SK-N-MC (cell line): ENCODE measurements around the gene PGM2L1.

Experiments
- DNase-seq: peaks from one replicate; pipeline ENCODE4 v3.0.0-alpha.2; 2011; ENCODE audit warnings: low read depth, low spot score
- H3K27ac ChIP-seq: fragments of 200-600 bp; sonication (generic); 2 replicates; pipeline ENCODE4 v1.5.1; 2016; ENCODE audit warnings: mixed run types
- H3K36me3 ChIP-seq: fragments of 200-600 bp; sonication (generic); 2 replicates; pipeline ENCODE4 v1.6.1; 2017; ENCODE audit warnings: antibody characterized with exemption, low read length, mixed read lengths; ENCODE audit not compliant: insufficient read depth
- H3K4me3 ChIP-seq: fragments of 200-600 bp; sonication (generic); 2 replicates; pipeline ENCODE4 v1.5.1; 2016
- H3K9ac ChIP-seq: fragments of 200-600 bp; sonication (generic); 2 replicates; pipeline ENCODE4 v1.8.0; 2017; ENCODE audit warnings: mixed run types, mixed read lengths; ENCODE audit not compliant: insufficient read length
- H3K9me3 ChIP-seq: fragments of 200-600 bp; sonication (generic); 2 replicates; pipeline ENCODE4 v1.6.1; 2017; ENCODE audit warnings: low read depth, mild to moderate bottlenecking, antibody characterized with exemption, low read length, moderate library complexity, mixed read lengths
- EZH2 ChIP-seq: fragments of 200-600 bp; sonication (generic); IDR thresholded peaks from one replicate; pipeline ENCODE4 v1.6.1; 2017; ENCODE audit warnings: antibody characterized with exemption
- FOXP2 ChIP-seq: optimal IDR thresholded peaks from 2 replicates; pipeline ENCODE3; 2011; ENCODE audit warnings: mild to moderate bottlenecking, moderate library complexity; ENCODE audit not compliant: insufficient read depth; ENCODE audit errors: extremely low read length, control extremely low read depth
- POLR2AphosphoS5 ChIP-seq: IDR thresholded peaks from 2 replicates; pipeline ENCODE4 v1.6.1; 2012; ENCODE audit warnings: mild to moderate bottlenecking, low read depth, low read length, borderline replicate concordance

The PGM2L1 gene

GRCh38 chr11:74288161-74288560 lies 110.1 kb downstream of the PGM2L1 start:
- Histone ChIP-seq H3K9me3 (no peaks in the 10 kb centered on the region), H3K27ac (no peak overlapping the region), H3K4me3 (no peak overlapping the region), H3K36me3 (no peaks in the 10 kb centered on the region), H3K9ac (no peak overlapping the region)
- TF ChIP-seq FOXP2 (no peak), POLR2AphosphoS5 (no peak), EZH2 (no peak)
- no peak for DNase-seq

- H3K9ac ChIP-seq = no peak overlapping the region
- DNase-seq = no peak
- H3K4me3 ChIP-seq = no peak overlapping the region
- no peak for TF ChIP-seq FOXP2
- no peak for TF ChIP-seq POLR2AphosphoS5
- H3K36me3 ChIP-seq = no peaks in the 10 kb centered on the region
- no peak overlapping the region for H3K27ac ChIP-seq
- H3K9me3 ChIP-seq = no peaks in the 10 kb centered on the region
Observed at GRCh38 chr11:74284466-74284865, 113.8 kb downstream of the PGM2L1 start.

- no peaks in the 10 kb centered on the region for H3K9me3 ChIP-seq
- no peaks in the 10 kb centered on the region for H3K36me3 ChIP-seq
- no peak for DNase-seq
- TF ChIP-seq FOXP2 = no peak
- no peak for TF ChIP-seq POLR2AphosphoS5
- no peak for TF ChIP-seq EZH2
- no peak overlapping the region for H3K27ac ChIP-seq
- H3K4me3 ChIP-seq = no peak overlapping the region
- no peak overlapping the region for H3K9ac ChIP-seq
Observed at GRCh38 chr11:74283580-74284180, 114.6 kb downstream of the PGM2L1 start.

- DNase-seq = no peak
- Histone ChIP-seq H3K36me3 (no peaks in the 10 kb centered on the region), H3K27ac (no peak overlapping the region), H3K9me3 (no peaks in the 10 kb centered on the region), H3K9ac (no peak overlapping the region), H3K4me3 (no peak overlapping the region)
- TF ChIP-seq EZH2 = no peak
- no peak for TF ChIP-seq POLR2AphosphoS5
- TF ChIP-seq FOXP2 = no peak
Observed at GRCh38 chr11:74282914-74283371, 115.3 kb downstream of the PGM2L1 start.

GRCh38 chr11:74282421-74282820 lies 115.8 kb downstream of the PGM2L1 start:
- Histone ChIP-seq H3K4me3 (no peak overlapping the region), H3K36me3 (no peaks in the 10 kb centered on the region), H3K9me3 (no peaks in the 10 kb centered on the region), H3K27ac (no peak overlapping the region), H3K9ac (no peak overlapping the region)
- DNase-seq = no peak
- no peak for TF ChIP-seq POLR2AphosphoS5
- TF ChIP-seq FOXP2 = no peak
- TF ChIP-seq EZH2 = no peak

- no peaks in the 10 kb centered on the region for H3K36me3 ChIP-seq
- no peak overlapping the region for H3K9ac ChIP-seq
- no peak for DNase-seq
- H3K27ac ChIP-seq = no peak overlapping the region
- H3K9me3 ChIP-seq = no peaks in the 10 kb centered on the region
- TF ChIP-seq EZH2 (no peak), FOXP2 (no peak), POLR2AphosphoS5 (no peak)
- H3K4me3 ChIP-seq = no peak overlapping the region
Observed at GRCh38 chr11:74280494-74280893, 117.7 kb downstream of the PGM2L1 start.
